Putamen (tissue), 1 donor: Measurements from ENCODE around the gene EIF4G3.
"Not testable (repeated sequence)": the region's sequence is repeated elsewhere in the genome, so short reads cannot be mapped to it uniquely, and the experiment has no call there.

ENCODE experiments used
- DNase-seq: peaks from one replicate; pipeline ENCODE4 v3.0.0-alpha.2; 2016; ENCODE audit warnings: low spot score

Gene EIF4G3

DNA sequence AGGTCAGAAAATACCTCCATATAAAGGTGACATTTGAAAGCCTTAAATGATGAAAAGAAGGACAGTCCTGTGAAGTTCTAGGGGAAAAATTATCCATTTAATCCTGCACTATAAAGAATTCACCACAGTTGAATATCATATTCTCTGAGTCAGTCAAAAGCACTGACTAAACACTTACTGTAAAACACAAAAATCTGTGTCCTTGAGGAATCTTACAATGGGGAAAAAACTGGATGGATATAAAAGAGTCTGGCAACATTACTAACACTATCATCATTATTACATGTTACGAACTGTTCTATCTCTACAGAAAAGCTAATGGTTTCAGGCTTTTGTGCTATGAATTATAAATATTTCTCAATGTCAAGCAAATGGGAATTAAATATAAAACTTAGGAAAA is 347.2 kb downstream of the EIF4G3 start:
- no peak for DNase-seq

DNA sequence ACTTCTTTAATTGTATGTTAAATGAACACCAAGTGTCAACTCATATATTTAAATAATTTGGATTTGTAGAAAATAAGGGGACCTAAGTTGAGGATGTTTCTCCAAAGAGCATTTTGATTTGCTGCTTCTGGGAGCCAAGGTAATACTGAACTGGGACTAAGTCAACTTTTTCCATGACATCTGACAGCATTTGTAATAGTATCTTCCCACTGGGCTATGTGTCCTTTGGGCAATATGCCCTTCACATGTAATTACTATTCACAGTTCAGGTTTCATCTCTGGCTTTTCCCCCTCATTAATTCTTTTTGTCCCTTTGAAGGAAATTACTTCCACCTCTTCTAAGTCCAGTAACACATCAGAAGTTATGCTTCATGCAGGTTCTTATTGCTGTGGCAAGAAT is 352.9 kb downstream of the EIF4G3 start:
- no peak for DNase-seq

DNA sequence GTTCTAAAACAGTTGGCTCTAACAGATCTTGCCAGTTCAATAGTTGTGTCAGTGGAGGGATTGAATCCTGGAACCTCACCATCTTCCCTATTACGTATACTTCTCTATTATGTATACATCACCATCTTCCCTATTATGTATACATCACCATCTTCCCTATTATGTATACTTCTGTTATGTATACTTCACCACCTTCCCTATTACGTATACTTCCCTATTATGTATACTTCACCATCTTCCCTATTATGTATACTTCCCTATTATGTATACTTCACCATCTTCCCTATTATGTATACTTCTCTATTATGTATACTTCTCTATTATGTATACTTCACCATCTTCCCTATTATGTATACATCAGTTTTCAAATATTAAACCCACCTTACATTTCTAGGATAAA is 355.2 kb downstream of the EIF4G3 start:
- DNase-seq, result no peak

DNA sequence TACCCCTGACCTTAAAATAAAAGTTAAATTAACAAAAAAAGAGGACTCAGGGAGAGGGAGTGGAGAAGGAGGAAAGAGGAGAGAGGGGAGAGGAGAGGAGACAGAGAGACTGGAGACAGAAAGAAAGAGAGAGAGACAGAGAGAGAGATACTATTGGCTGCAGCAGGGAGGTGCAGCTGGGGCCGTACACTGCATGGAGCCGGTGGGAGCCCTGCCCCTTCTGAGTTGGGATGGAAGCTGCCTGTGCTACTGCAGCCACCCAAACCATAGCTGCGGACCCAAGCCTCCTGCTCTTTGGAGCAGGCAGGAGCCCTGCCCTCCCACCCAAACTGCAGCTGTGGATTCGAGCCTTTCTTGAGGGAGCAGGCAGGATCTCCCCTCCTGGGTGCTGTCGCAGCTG is 356.9 kb downstream of the EIF4G3 start:
- DNase-seq, result no peak

DNA sequence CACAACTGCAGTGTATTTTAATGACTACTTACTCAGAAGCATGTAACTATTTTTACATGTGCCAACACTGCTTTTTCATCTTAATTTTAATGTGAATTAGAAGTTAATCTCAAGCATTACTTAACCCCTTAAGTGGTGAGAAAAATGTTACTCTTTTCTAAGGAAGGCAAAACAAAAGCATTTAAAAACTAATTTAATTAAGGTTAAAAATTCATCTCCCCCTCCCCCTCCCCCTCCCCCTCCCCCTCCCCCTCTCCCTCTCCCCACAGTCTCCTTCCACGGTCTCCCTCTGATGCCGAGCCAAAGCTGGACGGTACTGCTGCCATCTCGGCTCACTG is 362.2 kb downstream of the EIF4G3 start:
- DNase-seq, result no peak

DNA sequence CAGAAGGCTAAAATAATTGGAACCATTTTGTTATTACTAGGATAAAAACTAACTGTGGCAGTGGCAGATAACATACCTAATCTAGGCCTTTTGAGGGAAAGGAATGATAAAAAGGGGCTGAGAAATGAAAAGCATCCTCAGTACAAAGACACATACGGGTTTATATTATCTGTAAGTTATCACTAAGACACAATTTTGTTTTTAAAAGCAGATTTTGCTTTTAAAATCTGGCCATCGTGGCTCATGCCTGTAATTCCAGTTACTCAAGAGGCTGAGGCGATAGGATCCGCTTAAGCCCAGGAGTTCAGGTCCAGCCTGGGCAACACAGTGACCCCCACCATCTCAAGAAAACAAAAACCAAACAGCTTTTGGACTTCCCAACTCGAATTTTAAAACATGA is 364.8 kb downstream of the EIF4G3 start:
- DNase-seq, result no peak

DNA sequence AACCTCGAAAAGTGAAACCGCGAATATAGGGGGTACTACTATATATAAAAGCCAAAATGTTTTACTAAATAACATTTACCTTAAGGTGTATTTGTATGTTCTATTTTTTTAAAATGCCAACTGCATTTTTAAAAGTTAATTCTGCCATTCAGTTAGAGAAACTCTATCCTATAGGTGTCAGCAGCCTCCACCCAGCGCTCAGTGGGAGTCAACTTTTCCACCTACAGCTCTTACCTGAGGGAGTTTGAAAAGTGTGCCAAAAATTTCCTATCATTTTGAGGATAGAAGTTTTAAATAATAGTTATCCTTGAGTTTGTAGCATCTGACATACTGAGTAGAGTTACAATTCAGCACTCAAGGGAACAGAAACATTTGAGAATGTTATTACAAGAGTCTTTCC is 383.5 kb downstream of the EIF4G3 start:
- DNase-seq, result no peak

DNA sequence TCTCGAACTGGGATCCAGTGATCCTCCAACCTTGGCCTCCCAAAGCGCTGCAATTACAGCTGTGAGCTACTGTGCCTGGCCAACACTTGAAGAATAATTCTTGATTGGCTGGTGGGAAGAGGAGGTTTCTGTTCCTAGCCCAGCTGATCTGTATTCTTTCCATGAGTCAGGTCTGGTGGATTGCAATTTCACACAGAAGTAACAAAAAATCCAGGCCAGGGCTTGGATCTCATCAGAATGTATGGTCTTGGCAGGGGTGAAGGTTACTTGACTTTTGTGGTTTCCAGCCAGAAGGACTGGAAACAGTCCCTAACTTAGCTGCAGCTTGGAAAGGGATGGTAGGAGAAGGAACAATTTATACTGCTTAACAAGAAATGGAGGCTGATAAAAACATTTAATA is 384.5 kb downstream of the EIF4G3 start:
- DNase-seq, result no peak

DNA sequence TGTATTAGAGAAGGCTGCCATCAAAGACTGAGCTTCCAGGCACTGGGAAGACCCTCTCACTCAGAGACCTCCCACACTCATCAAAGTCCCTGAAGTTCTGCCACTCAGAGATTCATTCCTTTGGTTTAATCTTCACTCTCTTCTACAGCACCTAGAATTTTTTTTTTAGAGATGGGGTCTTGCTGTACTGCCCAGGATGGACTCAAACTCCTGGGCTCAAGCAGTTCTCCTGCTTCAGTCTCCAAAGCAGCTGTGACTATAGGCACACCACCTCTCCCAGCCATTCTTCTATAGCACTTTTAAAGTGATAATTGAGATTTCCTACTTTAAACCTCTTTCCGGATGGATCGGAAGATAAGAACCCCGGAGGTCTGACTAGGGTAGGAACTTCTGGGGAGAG is 385.9 kb downstream of the EIF4G3 start:
- DNase-seq, result no peak

DNA sequence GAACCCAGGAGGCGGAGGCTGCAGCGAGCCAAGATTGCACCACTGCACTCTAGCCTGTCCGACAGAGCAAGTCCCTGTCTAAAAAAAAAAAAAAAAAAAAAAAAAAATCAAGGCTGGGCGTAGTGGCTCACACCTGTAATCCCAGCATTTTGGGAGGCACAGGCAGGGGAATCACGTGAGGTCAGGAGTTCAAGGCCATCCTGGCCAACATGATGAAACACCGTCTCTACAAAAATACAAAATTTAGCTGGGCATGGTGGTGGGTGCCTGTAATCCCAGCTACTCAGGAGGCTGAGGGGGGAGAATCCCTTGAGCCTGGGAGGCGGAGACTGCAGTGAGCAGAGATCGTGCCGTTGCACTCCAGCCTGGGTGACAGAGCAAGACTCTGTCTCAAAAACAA is 387.1 kb downstream of the EIF4G3 start:
- DNase-seq, result not testable (repeated sequence)

DNA sequence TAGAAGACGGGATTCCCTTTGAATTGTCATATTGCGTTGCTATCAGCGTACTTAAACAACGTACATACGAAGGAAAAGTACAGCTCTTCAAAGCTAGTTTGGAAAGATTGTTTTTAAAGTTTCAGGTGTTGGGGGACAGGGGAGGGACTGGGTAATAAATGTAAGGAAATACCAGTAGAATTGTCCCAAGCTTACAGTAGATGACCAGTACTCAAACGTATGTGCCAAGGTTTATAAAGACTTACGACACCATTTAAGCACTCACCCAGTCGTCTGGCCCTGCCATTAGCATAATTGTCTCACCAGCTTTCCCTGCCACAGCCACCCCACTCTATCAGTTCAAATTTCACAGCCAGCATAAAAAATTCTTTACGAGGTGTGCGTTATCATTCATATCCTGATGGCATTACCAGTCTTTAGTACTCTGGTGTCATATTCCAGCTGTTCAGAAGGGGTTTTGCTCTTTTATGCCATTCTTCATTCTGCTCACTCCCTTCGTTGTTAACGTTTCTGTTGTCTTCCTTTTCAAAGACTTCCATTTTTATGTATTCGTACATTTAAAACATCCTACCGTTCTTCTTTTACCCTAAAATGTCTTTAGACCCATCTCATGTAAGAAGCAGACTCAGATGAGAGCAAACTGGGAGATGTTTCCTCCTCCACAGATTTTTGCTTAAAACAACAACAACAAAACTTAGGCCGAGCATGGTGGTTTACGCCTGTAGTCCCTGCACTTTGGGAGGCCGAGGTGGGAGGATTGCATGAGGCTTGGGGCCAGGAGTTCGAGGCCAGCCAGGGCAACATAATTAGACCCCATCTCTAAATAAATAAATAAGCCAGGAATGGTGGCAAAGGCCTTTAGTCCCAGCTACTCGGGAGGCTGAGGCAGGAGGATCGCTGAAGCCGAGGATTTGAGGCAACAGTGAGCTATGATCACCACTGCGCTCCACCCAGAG is 388.6 kb downstream of the EIF4G3 start:
- DNase-seq, result no peak

DNA sequence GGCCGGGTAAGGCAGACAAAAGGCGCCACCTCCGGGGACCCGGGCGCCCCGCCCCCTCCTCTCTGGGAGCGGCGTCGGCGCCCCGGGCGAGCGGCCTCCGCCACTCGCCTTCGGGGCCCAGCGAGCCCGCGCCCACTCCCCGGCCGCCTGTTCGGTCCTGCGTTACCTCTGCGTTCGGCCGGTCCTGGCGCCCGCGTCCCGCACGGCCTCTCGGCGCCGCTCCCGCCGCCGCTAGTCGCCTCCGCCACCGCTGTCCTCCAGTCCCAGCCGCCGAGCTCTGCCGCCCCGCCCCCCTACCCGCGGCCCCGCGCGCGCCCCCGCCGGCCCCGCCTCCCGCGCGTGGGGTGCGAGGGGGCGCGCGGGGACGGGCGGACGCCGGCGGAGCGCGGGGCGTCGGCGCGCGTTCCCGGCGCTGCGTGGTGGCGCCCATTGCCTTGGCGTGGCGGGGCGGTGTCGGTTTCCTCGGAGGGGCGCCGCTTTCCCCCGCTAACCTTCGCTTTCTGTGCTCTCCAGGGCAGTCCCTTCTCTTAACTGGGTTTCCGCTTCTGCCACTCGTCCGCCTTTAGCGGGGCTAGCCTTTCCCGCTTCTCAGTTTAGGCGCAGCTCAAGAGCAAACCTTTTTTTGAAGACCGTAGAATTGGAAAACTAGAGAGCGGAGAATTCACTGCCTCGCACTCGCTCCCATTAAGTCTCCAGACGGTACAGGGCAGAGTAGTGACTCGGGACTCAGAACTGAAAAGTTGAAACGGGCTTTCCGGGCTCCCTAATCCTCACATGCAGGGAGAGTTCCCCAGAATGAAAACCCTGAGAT is 389.5 kb downstream of the EIF4G3 start, which contains the start of gene HP1BP3:
TSS of gene HP1BP3 (minus strand) at position 279 of the 811 bp plus-strand sequence. CDS start 6,867 bp downstream, outside the sequence.
- DNase-seq, result peak; percentile 79

DNA sequence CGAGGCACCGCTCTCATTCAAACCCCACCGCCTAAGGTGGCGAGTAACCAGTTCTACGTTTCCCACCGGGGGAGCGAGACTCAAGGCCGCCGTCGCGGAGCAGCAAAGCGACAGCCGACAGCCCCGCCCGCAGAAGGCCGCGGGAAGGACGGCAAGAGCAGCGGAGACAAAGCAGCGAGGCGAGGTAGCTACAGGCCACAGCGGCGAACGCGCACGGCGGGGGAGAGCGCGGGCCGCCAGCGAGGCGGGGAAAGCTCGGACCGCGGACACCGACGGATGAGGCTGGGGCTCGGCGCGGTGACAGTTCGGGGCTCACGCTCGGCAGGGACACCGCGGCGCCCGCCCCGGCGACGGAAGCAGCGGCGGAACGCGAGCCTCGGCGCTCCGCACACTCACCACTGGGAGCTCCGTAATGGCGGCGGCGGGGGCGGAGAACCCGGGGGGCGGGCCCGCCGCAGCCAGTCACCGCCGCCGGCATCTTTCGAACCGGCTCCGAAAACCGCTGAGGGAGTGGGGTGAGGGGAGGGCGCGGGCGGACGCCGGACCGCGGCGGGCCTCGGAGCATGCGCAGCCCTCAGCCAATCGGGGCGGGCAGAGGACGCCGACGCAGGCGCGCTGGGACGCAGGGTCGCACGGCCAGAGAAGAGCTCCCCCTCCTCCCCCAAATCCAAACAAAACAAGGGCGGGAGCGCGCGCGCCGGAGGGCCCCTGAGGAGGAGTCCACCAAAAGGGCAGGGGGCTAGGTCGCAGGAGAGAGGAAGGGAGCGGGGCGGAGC is 390.3 kb downstream of the EIF4G3 start:
- DNase-seq, result peak; percentile 94

DNA sequence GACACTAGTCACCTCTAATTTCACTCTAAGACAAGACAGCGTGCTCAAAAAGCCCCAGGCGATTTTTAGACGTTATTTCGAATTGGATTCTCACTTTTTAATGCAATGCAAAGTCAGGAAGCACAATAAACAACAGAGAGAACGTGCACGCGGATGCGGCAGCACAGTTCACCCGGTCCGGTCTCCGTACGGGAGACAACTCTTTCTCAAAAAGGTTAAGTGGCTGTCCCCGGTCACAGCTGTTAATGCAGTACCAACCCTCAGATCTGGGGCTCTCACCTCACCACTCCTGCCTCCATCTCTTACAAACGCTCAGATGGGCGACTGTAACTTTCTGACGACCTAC is 390.8 kb downstream of the EIF4G3 start:
- no peak for DNase-seq

DNA sequence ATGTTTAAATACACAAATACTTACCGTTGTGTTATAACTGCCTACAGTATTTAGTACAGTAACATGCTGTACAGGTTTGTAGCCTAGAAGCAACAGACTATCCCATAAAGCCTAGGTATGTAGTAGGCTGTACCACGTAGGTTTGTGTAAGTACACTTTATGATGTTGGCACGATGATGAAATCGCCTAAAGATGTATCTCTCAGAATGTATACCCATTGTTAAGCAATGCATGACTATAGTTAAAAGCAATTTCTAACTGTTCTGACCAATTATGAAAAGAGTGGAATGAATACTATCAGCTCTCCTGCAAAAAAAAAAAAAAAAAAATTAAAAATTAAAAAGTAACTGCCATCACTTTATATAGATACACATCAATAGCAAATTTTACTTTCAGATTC is 401.0 kb downstream of the EIF4G3 start:
- DNase-seq, result no peak

DNA sequence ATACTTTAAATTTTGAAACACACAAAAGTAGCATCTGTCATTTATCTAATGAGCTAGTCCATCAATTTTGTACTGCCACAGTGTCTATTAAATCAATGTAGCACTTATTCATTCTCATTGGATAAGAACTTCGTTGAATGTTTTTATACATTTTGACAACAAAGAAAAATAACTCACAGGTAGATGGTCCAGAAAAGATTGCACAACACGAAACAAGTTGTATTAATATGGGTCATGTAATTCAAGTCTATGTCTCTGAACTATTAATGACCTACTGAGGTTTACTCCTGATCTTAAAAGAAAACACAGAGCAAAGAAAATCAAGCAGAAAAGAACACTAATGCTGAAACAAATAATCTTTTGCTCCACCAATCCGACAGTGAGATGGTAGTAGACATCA is 404.9 kb downstream of the EIF4G3 start:
- DNase-seq, result no peak

DNA sequence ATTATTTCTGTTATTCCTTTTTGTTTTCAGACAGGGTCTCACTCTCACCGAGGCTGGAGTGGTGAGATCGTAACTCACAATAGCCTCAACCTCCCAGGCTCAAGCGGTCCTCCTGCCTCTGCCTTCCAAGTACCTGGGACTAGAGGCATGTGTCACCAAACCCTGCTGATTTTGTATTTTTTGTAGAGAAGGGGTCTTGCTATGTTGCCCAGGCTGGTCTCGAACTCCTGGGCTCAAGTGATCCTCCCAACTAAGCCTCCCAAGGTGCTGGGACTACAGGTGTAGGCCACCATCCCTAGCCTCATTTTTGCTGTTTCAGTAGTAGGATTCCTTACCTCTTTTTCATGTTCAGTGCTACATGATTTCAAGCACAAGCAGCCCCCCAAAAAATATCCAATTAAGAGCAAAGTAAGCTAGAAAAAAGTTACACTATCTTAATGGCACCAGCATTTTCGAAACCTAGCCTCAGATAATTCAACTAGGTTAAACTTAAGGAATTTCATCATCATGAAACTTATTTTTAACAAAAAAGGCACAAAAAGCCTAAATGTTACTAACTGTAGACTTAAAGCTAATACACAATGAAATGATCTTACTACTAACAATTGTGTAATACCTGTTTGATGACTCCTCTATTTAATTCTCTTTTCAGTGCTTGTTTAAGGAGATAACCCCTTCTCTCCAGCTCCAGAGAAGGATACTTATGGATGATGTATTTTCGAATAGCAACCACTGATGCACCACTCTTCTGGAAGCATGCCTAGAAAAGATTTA is 406.2 kb downstream of the EIF4G3 start:
- DNase-seq, result no peak

DNA sequence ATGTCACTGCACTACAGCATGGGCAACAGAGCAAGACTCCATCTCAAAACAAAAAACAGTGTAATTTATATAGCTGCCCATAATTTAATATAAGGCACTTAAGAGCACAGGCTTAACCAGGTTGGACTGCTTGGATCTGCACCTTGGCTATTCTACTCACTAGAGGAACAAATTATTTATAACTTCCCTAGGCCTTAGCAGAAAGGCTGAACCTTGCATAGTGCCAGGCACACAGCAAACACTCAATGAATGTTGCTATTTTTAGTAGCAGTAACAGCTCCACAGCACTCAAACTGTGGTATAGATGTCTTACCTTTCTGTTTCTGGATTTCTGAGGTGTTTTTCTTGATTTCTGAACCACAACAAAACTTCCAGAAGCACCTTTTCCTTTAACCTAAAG is 409.4 kb downstream of the EIF4G3 start:
- DNase-seq, result no peak

DNA sequence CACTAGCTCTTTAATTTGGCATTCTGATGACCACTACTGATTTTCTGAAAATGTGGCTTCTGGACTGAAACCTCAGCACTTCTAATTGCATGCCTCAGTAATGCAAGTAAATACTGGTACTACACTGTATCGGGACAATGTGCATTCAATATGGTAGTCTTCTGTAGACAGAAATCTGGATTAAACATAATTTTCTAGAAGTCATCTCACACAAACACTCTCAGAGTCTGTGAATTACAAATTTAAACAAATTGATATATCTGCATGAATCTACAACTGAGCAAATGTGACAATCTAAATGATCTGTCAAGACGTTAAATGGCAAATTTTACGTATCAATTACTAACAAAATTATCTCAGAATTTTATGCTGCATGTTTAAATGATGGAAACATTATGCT is 413.3 kb downstream of the EIF4G3 start:
- no peak for DNase-seq

DNA sequence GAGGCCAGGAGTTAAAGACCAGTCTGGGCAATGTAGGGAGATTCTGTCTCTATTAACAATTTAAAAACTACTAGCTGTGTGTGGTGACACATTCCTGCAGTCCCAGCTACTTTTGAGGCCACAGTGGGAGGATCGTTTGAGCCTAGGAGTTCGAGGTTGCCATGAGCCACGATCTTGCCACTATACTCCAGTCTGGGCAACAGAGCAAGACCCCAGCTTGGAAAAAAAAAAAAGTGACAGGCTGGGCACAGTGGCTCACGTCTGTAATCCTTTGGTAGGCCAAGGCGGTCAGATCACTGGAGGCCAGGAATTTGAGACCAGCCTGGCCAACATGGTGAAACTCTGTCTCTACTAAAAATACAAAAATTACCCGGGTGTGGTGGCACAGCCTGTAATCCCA is 416.4 kb downstream of the EIF4G3 start:
- DNase-seq, result no peak
